ENCODE measurements around the gene POLR2E. TPM values are rescaled to one million over a fixed set of nuclear protein-coding genes. Genes with fewer than 3 reads are reported as not detected.
"Not testable (repeated sequence)": the region's sequence is repeated elsewhere in the genome, so short reads cannot be mapped to it uniquely, and the experiment has no call there.

The POLR2E gene
- total RNA-seq, 1 donor from 2014 or later, result 155 TPM

GRCh38 chr19:1118999-1119398, 23.8 kb upstream of the POLR2E start:
- no peaks in the 10 kb centered on the region for H3K4me1 ChIP-seq
- ATAC-seq, result no peak
- no peak for DNase-seq
- no peak overlapping the region for H3K4me3 ChIP-seq
- TF ChIP-seq, protein P1, sequence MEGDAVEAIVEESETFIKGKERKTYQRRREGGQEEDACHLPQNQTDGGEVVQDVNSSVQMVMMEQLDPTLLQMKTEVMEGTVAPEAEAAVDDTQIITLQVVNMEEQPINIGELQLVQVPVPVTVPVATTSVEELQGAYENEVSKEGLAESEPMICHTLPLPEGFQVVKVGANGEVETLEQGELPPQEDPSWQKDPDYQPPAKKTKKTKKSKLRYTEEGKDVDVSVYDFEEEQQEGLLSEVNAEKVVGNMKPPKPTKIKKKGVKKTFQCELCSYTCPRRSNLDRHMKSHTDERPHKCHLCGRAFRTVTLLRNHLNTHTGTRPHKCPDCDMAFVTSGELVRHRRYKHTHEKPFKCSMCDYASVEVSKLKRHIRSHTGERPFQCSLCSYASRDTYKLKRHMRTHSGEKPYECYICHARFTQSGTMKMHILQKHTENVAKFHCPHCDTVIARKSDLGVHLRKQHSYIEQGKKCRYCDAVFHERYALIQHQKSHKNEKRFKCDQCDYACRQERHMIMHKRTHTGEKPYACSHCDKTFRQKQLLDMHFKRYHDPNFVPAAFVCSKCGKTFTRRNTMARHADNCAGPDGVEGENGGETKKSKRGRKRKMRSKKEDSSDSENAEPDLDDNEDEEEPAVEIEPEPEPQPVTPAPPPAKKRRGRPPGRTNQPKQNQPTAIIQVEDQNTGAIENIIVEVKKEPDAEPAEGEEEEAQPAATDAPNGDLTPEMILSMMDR (IDR thresholded peaks at IDR 0.05), result no peak
- intact Hi-C loops (cut with DNase I), result no loop called here
- H3K27me3 ChIP-seq, result no peaks in the 10 kb centered on the region
- H3K27ac ChIP-seq, result no peak overlapping the region
- peaks cover 99% of the 10 kb centered on the region for H3K36me3 ChIP-seq
- H3K9me3 ChIP-seq, result no peaks in the 10 kb centered on the region

GRCh38 chr19:1117654-1118053, 22.5 kb upstream of the POLR2E start:
- intact Hi-C loops (cut with DNase I), result no loop called here
- H3K4me3 ChIP-seq, result no peak overlapping the region
- H3K27ac ChIP-seq, result no peak overlapping the region
- peaks cover 97% of the 10 kb centered on the region for H3K36me3 ChIP-seq
- no peak for ATAC-seq
- H3K27me3 ChIP-seq, result no peaks in the 10 kb centered on the region
- TF ChIP-seq, protein P1 (IDR thresholded peaks at IDR 0.05), result no peak
- H3K4me1 ChIP-seq, result peaks cover 11% of the 10 kb centered on the region
- DNase-seq, result no peak
- no peaks in the 10 kb centered on the region for H3K9me3 ChIP-seq

- intact Hi-C loops (cut with DNase I), result no loop called here
- ATAC-seq (no peak), DNase-seq (no peak)
- TF ChIP-seq, protein P1 (IDR thresholded peaks at IDR 0.05), result no peak
- Histone ChIP-seq H3K27me3 (no peaks in the 10 kb centered on the region), H3K4me3 (no peak overlapping the region), H3K36me3 (peaks cover 97% of the 10 kb centered on the region), H3K4me1 (peaks cover 11% of the 10 kb centered on the region), H3K9me3 (no peaks in the 10 kb centered on the region), H3K27ac (no peak overlapping the region)
These were observed 21.8 kb upstream of the POLR2E start for GRCh38 chr19:1116726-1117581.

GRCh38 chr19:1115646-1116420, 20.7 kb upstream of the POLR2E start:
- H3K27me3 ChIP-seq, result no peaks in the 10 kb centered on the region
- DNase-seq (no peak), ATAC-seq (no peak)
- H3K4me1 ChIP-seq, result peaks cover 11% of the 10 kb centered on the region
- TF ChIP-seq, protein P1 (IDR thresholded peaks at IDR 0.05), result no peak
- H3K4me3 ChIP-seq, result no peak overlapping the region
- H3K9me3 ChIP-seq, result no peaks in the 10 kb centered on the region
- intact Hi-C loops (cut with DNase I), result no loop called here
- no peak overlapping the region for H3K27ac ChIP-seq
- H3K36me3 ChIP-seq, result peaks cover 94% of the 10 kb centered on the region

DNA sequence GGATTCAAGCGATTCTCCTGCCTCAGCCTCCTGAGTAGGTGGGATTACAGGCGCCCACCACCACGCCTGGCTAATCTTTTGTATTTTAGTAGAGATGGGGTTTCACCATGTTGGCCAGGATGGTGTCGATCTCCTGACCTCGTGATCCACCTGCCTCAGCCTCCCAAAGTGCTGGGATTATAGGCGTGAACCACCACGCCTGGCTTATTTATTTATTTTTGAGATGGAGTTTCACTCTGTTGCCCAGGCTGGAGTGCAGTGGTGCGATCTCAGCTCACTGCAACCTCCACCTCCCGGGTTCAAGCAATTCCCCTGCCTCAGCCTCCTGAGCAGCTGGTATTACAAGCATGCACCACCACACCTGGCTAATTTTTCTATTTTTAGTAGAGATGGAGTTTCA, 19.6 kb upstream of the POLR2E start:
- ATAC-seq, H3K9me3 ChIP-seq, H3K27me3 ChIP-seq, DNase-seq, H3K27ac ChIP-seq, H3K4me3 ChIP-seq: not testable (repeated sequence)
- Histone ChIP-seq H3K36me3 (peaks cover 94% of the 10 kb centered on the region), H3K4me1 (peaks cover 11% of the 10 kb centered on the region)
- intact Hi-C loops (cut with DNase I), result loop anchor here (5.0 kb wide), 1 partner anchor 78 kb away; no protein-coding TSS in a partner anchor

GRCh38 chr19:1113986-1114483, 18.9 kb upstream of the POLR2E start:
- Histone ChIP-seq H3K4me1 (peaks cover 11% of the 10 kb centered on the region), H3K4me3 (no peak overlapping the region), H3K27ac (peak overlapping the region; percentile 74), H3K9me3 (no peaks in the 10 kb centered on the region), H3K27me3 (no peaks in the 10 kb centered on the region), H3K36me3 (peaks cover 94% of the 10 kb centered on the region)
- intact Hi-C loops (cut with DNase I), result loop anchor here (5.0 kb wide), 1 partner anchor 78 kb away; no protein-coding TSS in a partner anchor
- ATAC-seq (no peak), DNase-seq (no peak)
- TF ChIP-seq, protein P1 (IDR thresholded peaks at IDR 0.05), result no peak

All from upper lobe of right lung (tissue), 1 donor.